Karpas-422 (cell line): ENCODE results near the gene MAPK7. TPM values are rescaled to one million over a fixed set of nuclear protein-coding genes. Genes with fewer than 3 reads are reported as not detected.
A peak's percentile ranks its signal among the peaks of the same experiment; 100 is the strongest.

Source experiments
- DNase-seq: peaks from one replicate; pipeline ENCODE4 v3.0.0-alpha.2; 2015
- H2AFZ ChIP-seq: fragments of 200-600 bp; sonication (generic); 2 replicates; pipeline ENCODE4 v1.6.1; 2014; ENCODE audit warnings: antibody characterized with exemption, low read length, mixed read lengths
- H3K27ac ChIP-seq: fragments of 200-600 bp; sonication (generic); 2 replicates; pipeline ENCODE4 v1.5.1; 2014; ENCODE audit warnings: mild to moderate bottlenecking, low read length, moderate library complexity
- H3K27me3 ChIP-seq: fragments of 200-600 bp; sonication (generic); 2 replicates; pipeline ENCODE4 v1.6.1; 2014; ENCODE audit warnings: low read length, mixed read lengths
- H3K36me3 ChIP-seq: fragments of 200-600 bp; sonication (generic); 2 replicates; pipeline ENCODE4 v1.6.1; 2014; ENCODE audit warnings: low read length, mixed read lengths; ENCODE audit not compliant: insufficient read depth
- H3K4me1 ChIP-seq: fragments of 200-600 bp; sonication (generic); 2 replicates; pipeline ENCODE4 v1.6.1; 2014; ENCODE audit warnings: mild to moderate bottlenecking, low read length, mixed read lengths
- H3K4me2 ChIP-seq: fragments of 200-600 bp; sonication (generic); 2 replicates; pipeline ENCODE4 v1.6.1; 2014; ENCODE audit warnings: low read length, low read depth, mild to moderate bottlenecking; ENCODE audit not compliant: poor library complexity, severe bottlenecking
- H3K4me3 ChIP-seq: fragments of 200-600 bp; sonication (generic); 2 replicates; pipeline ENCODE4 v1.5.1; 2014; ENCODE audit warnings: mild to moderate bottlenecking, antibody characterized with exemption, low read length, mixed read lengths
- H3K79me2 ChIP-seq: fragments of 200-600 bp; sonication (generic); 2 replicates; pipeline ENCODE4 v1.6.1; 2014; ENCODE audit warnings: mild to moderate bottlenecking, low read length, mixed read lengths
- H3K9ac ChIP-seq: fragments of 200-600 bp; sonication (generic); 2 replicates; pipeline ENCODE4 v1.6.0; 2014; ENCODE audit warnings: low read length
- H3K9me2 ChIP-seq: fragments of 200-600 bp; sonication (generic), shearing (Covaris generic); replicated peaks from 2 replicates; pipeline ENCODE4 v1.6.0; 2014; ENCODE audit warnings: mild to moderate bottlenecking, low read length, moderate library complexity; ENCODE audit not compliant: insufficient read depth
- H3K9me3 ChIP-seq: fragments of 300-700, 200-600 bp; sonication (generic); 2 replicates; pipeline ENCODE4 v1.6.1; 2014; ENCODE audit warnings: low read length, mixed read lengths
- H4K20me1 ChIP-seq: fragments of 200-600 bp; sonication (generic); 2 replicates; pipeline ENCODE4 v1.6.1; 2014; ENCODE audit warnings: mild to moderate bottlenecking, antibody characterized with exemption, low read length, low read depth; ENCODE audit not compliant: insufficient read depth
- total RNA-seq: library from RNA; depleted of rRNA; stranded (reverse); fragments of >200 nt; shearing (Covaris generic); gene quantifications from 2 replicates; pipeline ENCODE4 v1.2.3, GENCODE V29; 2014; ENCODE audit warnings: low replicate concordance

MAPK7 gene
- total RNA-seq, 1 experiment from 2014 or later, result 4.1 TPM

GRCh38 chr17:19388791-19389785, 10.8 kb downstream of the MAPK7 start:
- no peak overlapping the region for H3K9ac ChIP-seq
- no peak overlapping the region for H3K27ac ChIP-seq
- no peak overlapping the region for H2AFZ ChIP-seq
- no peaks in the 10 kb centered on the region for H3K79me2 ChIP-seq
- no peak overlapping the region for H3K4me3 ChIP-seq
- H4K20me1 ChIP-seq, result no peaks in the 10 kb centered on the region
- no peaks in the 10 kb centered on the region for H3K9me2 ChIP-seq
- no peaks in the 10 kb centered on the region for H3K27me3 ChIP-seq
- no peaks in the 10 kb centered on the region for H3K4me1 ChIP-seq
- no peak overlapping the region for H3K4me2 ChIP-seq
- H3K9me3 ChIP-seq, result no peaks in the 10 kb centered on the region
- no peak for DNase-seq
- H3K36me3 ChIP-seq, result no peaks in the 10 kb centered on the region

GRCh38 chr17:19390951-19391350, 12.7 kb downstream of the MAPK7 start:
- no peaks in the 10 kb centered on the region for H3K4me1 ChIP-seq
- H3K4me3 ChIP-seq, result no peak overlapping the region
- H2AFZ ChIP-seq, result no peak overlapping the region
- H3K9ac ChIP-seq, result no peak overlapping the region
- H3K79me2 ChIP-seq, result no peaks in the 10 kb centered on the region
- H4K20me1 ChIP-seq, result no peaks in the 10 kb centered on the region
- no peaks in the 10 kb centered on the region for H3K36me3 ChIP-seq
- no peaks in the 10 kb centered on the region for H3K27me3 ChIP-seq
- H3K9me2 ChIP-seq, result no peaks in the 10 kb centered on the region
- no peak overlapping the region for H3K27ac ChIP-seq
- DNase-seq, result no peak
- no peak overlapping the region for H3K4me2 ChIP-seq
- no peaks in the 10 kb centered on the region for H3K9me3 ChIP-seq

GRCh38 chr17:19391432-19391831, 13.1 kb downstream of the MAPK7 start:
- no peak overlapping the region for H3K27ac ChIP-seq
- H3K79me2 ChIP-seq, result no peaks in the 10 kb centered on the region
- no peaks in the 10 kb centered on the region for H4K20me1 ChIP-seq
- H3K4me1 ChIP-seq, result no peaks in the 10 kb centered on the region
- H3K9me3 ChIP-seq, result no peaks in the 10 kb centered on the region
- no peak for DNase-seq
- no peaks in the 10 kb centered on the region for H3K27me3 ChIP-seq
- H3K9ac ChIP-seq, result no peak overlapping the region
- no peaks in the 10 kb centered on the region for H3K9me2 ChIP-seq
- no peaks in the 10 kb centered on the region for H3K36me3 ChIP-seq
- no peak overlapping the region for H3K4me3 ChIP-seq
- no peak overlapping the region for H3K4me2 ChIP-seq
- H2AFZ ChIP-seq, result no peak overlapping the region

- no peaks in the 10 kb centered on the region for H3K36me3 ChIP-seq
- no peaks in the 10 kb centered on the region for H4K20me1 ChIP-seq
- H3K9me2 ChIP-seq, result no peaks in the 10 kb centered on the region
- H3K9me3 ChIP-seq, result no peaks in the 10 kb centered on the region
- H3K4me3 ChIP-seq, result no peak overlapping the region
- H3K4me1 ChIP-seq, result no peaks in the 10 kb centered on the region
- H2AFZ ChIP-seq, result no peak overlapping the region
- no peaks in the 10 kb centered on the region for H3K27me3 ChIP-seq
- no peak overlapping the region for H3K9ac ChIP-seq
- H3K27ac ChIP-seq, result no peak overlapping the region
- no peak for DNase-seq
- H3K79me2 ChIP-seq, result no peaks in the 10 kb centered on the region
- H3K4me2 ChIP-seq, result no peak overlapping the region
Measured at GRCh38 chr17:19392303-19392702, 14.0 kb downstream of the MAPK7 start.

- peak; percentile 77 for DNase-seq
- H3K9ac ChIP-seq, result no peak overlapping the region
Measured at GRCh38 chr17:19397556-19398041, 19.3 kb downstream of the MAPK7 start.

GRCh38 chr17:19398301-19399181, 20.2 kb downstream of the MAPK7 start:
- no peaks in the 10 kb centered on the region for H3K79me2 ChIP-seq
- H3K9me3 ChIP-seq, result no peaks in the 10 kb centered on the region
- no peak overlapping the region for H3K4me2 ChIP-seq
- H3K9ac ChIP-seq, result no peak overlapping the region
- no peaks in the 10 kb centered on the region for H3K36me3 ChIP-seq
- H2AFZ ChIP-seq, result no peak overlapping the region
- no peak overlapping the region for H3K4me3 ChIP-seq
- H3K4me1 ChIP-seq, result peaks cover 11% of the 10 kb centered on the region
- no peak overlapping the region for H3K27ac ChIP-seq
- H4K20me1 ChIP-seq, result no peaks in the 10 kb centered on the region
- no peak for DNase-seq
- no peaks in the 10 kb centered on the region for H3K27me3 ChIP-seq
- H3K9me2 ChIP-seq, result no peaks in the 10 kb centered on the region

More at GRCh38 chr17:19397556-19398041, 19.3 kb downstream of the MAPK7 start:
- Histone ChIP-seq H3K27me3 (no peaks in the 10 kb centered on the region), H3K4me1 (peaks cover 11% of the 10 kb centered on the region), H3K36me3 (no peaks in the 10 kb centered on the region), H2AFZ (no peak overlapping the region), H3K4me3 (no peak overlapping the region), H3K79me2 (no peaks in the 10 kb centered on the region), H3K9me2 (no peaks in the 10 kb centered on the region), H3K27ac (no peak overlapping the region), H4K20me1 (no peaks in the 10 kb centered on the region), H3K9me3 (no peaks in the 10 kb centered on the region), H3K4me2 (no peak overlapping the region)

- DNase-seq, result no peak
- Histone ChIP-seq H3K4me2 (no peak overlapping the region), H3K9me2 (no peaks in the 10 kb centered on the region), H3K27ac (no peak overlapping the region), H3K79me2 (no peaks in the 10 kb centered on the region), H3K27me3 (no peaks in the 10 kb centered on the region), H3K9me3 (no peaks in the 10 kb centered on the region), H3K4me3 (no peak overlapping the region), H3K36me3 (no peaks in the 10 kb centered on the region), H2AFZ (no peak overlapping the region), H3K9ac (no peak overlapping the region), H3K4me1 (peaks cover 11% of the 10 kb centered on the region), H4K20me1 (no peaks in the 10 kb centered on the region)
Measured at GRCh38 chr17:19399750-19400450, 21.6 kb downstream of the MAPK7 start.
